NK-92 treated with Interleukin-12 subunit alpha and Interleukin-12 subunit beta, amount 100 ng/mL, for 24 hours (cell line): Measurements from ENCODE around the gene HOXD1.

Source experiments
- DNase-seq: peaks from one replicate; lab custom pipeline; 2025; lab: John Stamatoyannopoulos, UW

Gene HOXD1

DNA sequence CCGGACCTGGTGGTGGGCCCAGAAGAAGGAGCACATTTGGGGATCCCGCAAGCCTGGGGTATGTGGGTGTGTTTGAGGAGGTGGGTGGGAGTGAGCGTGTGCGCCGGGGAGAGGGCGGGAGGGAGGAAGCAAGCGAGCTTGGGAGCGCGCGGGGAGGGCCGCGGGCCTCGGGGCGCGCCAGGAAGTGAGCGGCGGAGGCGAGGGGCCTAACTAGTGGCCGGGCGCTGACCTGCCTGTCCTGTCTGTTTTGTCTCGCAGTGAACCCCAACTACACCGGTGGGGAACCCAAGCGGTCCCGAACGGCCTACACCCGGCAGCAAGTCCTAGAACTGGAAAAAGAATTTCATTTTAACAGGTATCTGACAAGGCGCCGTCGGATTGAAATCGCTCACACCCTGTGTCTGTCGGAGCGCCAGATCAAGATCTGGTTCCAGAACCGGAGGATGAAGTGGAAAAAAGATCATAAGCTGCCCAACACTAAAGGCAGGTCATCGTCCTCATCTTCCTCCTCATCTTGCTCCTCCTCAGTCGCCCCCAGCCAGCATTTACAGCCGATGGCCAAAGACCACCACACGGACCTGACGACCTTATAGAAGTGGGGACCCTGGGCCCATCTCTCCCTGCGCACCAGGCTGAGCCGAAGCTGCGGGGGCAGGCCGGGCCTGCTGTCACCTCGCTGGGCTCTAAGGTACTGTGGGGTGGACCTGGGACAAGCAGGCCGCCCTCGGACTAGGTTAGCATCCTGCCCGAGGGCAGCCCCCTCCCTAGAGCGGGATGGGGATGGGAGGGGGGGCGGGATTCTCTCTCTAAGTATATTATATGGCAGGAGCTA, 35.9 kb upstream of the HOXD1 start:
- no peak for DNase-seq

DNA sequence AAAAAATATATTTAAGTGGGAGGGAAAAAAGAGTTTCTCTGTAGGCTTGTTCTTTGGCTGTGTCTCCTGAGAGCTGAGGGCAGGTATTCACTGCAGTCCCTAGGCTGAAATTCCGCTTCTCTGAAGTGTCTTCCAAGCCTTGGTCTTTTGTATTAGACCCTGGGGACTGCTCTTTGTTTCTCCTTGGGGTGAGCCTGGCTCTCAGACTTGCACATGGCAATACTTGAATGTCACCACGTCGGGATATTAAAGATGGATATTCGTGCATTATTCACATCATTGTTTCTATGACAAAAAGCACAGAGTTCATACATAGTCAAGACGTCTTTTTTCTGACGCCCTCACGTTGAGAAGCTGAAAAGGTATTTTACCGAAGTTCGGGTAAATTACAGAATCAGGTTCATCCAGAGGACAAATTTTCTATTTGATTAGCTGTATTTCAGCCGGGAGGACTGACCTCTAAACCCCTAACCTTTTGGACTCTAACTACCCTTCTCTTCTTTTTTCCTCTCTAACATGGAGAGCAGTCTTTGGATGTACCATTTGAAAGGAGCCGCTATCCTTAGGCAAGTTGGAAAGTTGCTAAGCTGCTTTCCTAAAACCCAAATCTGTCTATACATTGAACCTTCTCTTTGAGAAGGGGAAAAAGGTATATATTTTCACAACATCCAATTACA, 33.8 kb upstream of the HOXD1 start:
- DNase-seq: no peak

DNA sequence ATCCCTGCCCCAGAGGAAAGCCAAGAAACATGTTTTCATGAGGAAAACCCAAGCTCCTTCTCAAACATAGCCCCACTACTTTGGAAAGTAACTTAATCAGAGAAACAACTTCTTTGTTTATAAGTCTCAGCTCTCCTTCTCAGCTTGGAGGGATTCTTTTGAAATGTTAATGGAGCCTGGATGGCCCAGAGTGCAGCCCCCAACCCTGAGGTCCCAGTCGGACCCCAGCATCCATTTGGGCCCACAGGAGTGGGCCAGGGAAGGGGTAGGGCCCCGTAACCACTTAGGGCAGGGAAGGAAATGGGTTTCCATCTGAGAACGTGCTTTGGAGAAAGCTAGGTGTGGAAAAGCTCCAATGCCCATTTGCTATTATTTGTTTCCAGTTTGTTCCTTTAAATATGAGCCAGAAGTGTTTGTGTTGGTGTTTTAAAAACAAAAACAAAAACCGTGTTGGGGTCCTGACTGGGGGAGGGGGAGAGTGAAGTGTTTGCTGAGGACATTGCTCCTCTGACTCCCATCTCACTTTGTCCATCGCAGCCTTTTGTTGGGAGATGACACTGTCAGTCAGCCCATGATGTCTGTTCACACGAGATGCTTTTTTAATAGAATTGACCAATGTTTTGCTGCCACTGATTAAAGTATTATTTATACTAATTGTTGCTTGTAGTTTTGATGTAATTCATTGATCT, 33.0 kb upstream of the HOXD1 start:
- DNase-seq: no peak

GRCh38 chr2:176156301-176156806, 32.1 kb upstream of the HOXD1 start:
- DNase-seq: no peak

DNA sequence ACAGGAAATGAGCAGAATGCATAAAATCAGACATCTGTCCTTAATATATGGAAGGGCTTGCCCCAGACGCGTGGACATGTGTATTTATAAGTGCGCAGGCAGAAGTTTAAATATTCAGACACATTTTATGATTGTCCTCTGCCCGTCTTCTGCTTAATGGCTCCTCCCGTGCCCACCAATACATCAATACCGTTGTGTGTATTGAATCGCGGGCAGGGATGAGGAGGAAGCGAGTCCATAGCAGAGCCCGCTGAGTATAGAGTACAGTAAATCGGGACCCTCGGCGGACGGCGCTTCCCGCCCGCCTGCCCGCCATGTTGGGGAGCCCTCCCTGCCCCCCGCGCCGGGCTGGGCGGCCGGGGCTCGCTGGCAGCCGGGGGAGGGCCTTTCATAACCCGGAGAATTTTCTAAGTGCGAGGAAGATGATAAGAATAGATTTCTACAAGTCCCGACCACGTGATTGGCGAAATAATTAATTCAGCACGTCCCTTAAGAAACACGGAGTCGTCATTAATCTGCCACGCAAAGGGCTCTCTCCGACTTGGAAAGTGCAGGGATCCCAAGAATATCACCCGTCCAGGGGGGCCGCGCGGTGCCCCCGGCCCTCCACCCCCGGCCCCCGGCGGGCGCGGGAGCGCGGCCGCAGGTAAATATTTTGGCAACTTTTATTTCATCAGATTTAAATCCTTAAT, 31.5 kb upstream of the HOXD1 start, which contains the start of gene HOXD3:
TSS of gene HOXD3 (plus strand) at position 501 of the 692 bp plus-strand sequence. CDS start 11,808 bp downstream, outside the sequence.
- no peak for DNase-seq

GRCh38 chr2:176157499-176158185, 30.8 kb upstream of the HOXD1 start:
- no peak for DNase-seq

- DNase-seq: no peak
These were observed 30.3 kb upstream of the HOXD1 start for GRCh38 chr2:176158186-176158591.

DNA sequence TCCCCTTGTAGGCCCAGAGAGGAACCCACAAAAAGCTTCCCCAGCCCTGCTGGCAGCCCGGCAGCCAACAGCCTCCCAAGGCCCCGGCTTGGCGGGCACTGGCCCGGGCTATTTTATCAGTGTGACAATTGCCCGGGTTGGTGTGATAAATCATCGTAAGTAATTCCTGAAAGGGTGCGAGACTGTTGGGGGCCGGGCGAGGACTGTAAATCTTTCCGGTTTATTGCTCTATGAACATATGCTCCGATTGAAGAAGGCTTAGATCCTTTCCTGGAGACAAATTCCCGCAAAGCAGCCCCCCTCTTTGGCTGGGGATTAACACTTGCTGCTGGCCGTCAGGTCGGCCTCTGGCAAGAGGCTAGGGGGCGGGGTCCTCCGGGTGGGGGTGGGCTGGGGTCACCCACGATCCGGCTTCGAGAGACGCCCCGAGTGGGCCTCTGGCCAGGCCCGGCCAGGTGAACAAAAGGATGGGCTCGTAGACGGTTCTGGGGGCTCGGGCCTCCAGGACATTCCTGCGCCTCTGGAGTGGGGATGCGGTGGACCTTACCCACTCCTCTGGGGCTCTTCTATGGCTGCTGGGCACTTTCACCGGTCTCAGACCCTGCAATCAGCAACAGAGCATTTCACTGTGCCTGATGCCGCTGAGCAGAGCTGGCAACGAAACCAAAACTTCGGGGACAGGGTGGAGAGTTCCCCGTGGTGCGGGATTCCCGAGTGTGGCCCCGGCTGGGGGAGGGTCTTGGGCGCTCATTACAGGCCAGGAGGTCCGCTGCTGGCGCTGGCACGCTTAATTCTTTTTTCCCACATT, 29.4 kb upstream of the HOXD1 start:
- DNase-seq: no peak

DNA sequence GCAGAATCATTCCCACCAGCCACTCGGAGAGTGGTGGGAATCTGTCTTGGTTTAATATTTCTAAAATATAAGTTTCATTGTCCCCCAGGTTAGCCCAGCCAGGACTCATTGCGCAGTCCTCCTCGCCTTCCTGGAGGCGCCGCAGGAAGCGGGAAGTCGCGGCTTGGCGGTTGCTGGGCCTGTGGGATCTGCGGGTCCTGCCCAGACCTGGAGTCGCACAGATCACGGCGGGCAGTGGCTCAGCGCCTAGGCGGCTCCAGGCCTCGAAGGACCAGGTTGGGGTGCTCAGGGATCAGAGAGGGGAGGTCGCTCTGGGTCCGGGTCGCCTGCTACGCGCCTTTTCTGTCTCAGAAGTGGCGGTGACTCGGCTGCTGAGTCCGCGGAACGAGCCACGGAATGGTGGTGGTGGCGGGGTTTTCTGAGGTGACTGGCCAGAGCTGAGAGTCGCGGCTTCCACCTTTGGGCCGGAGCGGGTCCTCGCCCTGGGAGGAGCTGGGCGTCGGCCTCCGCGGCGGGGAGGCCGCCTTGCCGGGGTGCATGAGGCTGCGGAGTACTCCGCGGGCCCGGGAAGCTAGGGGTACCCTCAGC, 28.7 kb upstream of the HOXD1 start:
- DNase-seq: no peak

GRCh38 chr2:176160251-176160985, 28.1 kb upstream of the HOXD1 start:
- no peak for DNase-seq

DNA sequence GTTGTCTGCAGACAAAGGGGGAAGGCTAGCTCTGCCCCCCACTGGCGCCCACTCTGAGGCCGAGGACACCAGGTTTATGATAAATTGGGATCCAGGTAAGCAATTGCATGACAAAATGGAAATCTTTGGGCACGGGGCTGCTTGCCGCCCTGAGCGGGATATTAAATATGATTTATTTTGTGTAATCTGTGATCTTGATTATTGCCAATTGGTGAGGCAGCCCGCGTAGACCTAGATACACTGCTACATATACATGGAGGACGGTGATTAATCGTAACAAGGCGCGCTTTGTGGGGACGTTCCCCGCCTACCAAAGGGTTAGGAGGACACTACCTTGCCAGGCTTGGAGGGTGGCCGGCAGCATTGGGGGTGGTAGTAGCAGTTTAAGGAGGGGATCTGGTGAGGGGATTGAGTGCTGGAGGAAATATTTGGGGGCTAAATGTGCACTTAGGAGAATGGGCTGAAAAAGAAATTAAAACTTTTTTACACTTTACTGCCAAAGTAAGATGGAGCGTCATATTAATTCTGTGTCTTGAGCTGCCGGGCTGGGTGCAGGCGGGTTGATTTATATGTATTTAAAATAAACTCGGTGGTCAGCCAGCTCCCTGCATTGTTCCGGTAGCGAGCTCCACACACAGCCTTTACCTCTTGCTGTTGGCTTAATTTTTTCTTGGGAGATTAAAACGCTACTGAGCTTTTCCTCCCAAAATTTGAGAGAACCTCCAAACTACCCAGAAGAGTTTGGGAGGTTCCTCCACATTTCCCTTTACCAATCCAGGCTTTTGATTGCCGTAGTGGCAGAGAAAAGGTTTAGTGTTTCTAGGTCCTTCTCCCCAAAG, 27.3 kb upstream of the HOXD1 start:
- no peak for DNase-seq

DNA sequence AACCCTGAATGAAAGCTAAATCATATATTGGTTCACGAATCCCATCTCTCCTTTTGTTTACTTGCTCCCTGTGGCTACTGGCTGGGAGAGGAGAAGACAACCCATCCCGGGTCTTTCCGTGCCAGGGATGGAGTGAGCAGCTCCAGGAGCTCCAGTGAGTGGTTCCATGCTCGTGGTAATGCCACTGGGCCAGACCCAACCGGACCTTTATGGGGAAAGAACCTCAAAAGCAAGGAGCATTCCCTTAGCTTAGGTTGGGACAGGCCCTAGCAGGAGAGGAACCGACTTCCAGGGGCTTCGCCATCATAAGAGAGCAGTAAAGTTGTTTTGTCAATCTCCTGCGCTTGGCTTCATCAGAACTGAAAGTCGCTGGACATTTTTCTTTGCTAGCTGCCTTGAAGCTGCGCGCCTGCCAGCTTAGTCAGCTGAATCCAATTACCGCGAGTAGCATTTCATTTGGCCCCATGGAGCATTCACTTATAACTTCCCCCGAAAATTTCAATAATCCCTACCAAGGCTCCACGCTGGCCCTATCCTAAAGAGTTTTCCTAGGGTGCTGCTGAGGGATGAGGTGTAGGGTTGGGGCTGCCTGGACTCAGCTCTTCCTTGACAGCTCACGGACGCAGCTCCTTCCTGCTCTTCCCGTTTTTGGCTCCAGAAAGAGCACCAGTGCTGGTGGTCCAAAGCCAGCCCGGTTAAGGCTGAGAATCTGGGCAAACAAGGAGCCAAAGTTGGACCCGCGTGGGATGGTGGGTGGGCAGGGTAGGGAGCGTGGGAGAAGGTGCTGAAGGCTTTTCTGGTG, 26.4 kb upstream of the HOXD1 start:
- no peak for DNase-seq

- no peak for DNase-seq
These were observed 25.4 kb upstream of the HOXD1 start for GRCh38 chr2:176162911-176163671.

DNA sequence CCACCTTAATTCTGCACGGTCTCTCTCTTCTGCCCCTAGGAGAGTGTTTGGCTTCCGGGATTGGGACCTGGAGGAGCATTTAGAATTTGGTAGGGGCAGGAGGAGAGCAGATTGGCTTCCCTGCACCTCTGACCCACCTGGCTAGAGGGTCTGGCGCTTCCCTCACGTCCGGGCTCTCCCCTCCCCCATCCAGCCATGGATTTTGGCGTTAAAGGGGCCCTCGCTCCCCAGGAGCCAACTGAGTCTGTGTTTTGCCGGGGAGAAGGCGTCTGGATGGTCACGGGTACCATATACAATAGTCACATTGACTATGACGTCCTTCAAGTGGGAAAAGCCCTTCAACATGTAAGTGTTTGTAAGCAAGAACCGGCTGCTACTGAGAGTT, 24.8 kb upstream of the HOXD1 start:
- DNase-seq: no peak

- no peak for DNase-seq
These were observed 24.3 kb upstream of the HOXD1 start for GRCh38 chr2:176164201-176164600.

GRCh38 chr2:176164611-176165369, 23.7 kb upstream of the HOXD1 start:
- no peak for DNase-seq
